Parathyroid adenoma (tissue), 2 donors: ENCODE measurements around the gene TNFRSF14.

Experiments used
- H2AFZ ChIP-seq: fragments of 300-600 bp; sonication (generic); one replicate; pipeline ENCODE4 v1.7.0; 2017; ENCODE audit warnings: antibody characterized with exemption, mild to moderate bottlenecking
- H3K27ac ChIP-seq: fragments of 300-600 bp; sonication (generic); one replicate; pipeline ENCODE4 v1.7.0; 2017
- H3K27me3 ChIP-seq: fragments of 300-600 bp; sonication (generic); one replicate; pipeline ENCODE4 v1.7.0; 2017; ENCODE audit warnings: low read length; ENCODE audit not compliant: control insufficient read depth, insufficient read depth
- H3K36me3 ChIP-seq: fragments of 300-600 bp; sonication (generic); one replicate; pipeline ENCODE4 v1.7.0; 2017; ENCODE audit warnings: low read length; ENCODE audit not compliant: control insufficient read depth, insufficient read depth
- H3K4me1 ChIP-seq: fragments of 300-600 bp; sonication (generic); one replicate; pipeline ENCODE4 v1.7.0; 2017; ENCODE audit warnings: control low read depth
- H3K4me2 ChIP-seq: fragments of 300-600 bp; sonication (generic); one replicate; pipeline ENCODE4 v1.7.0; 2017; ENCODE audit warnings: low read length
- H3K4me3 ChIP-seq: fragments of 300-600 bp; sonication (generic); one replicate; pipeline ENCODE4 v1.7.0; 2017; ENCODE audit warnings: low read depth, low read length
- H3K79me2 ChIP-seq: fragments of 300-600 bp; sonication (generic); one replicate; pipeline ENCODE4 v1.7.0; 2017; ENCODE audit warnings: control low read depth
- H3K9ac ChIP-seq: fragments of 300-600 bp; sonication (generic); one replicate; pipeline ENCODE4 v1.7.0; 2017; ENCODE audit warnings: mild to moderate bottlenecking
- H3K9me3 ChIP-seq: fragments of 300-600 bp; sonication (generic); one replicate; pipeline ENCODE4 v1.7.0; 2017; ENCODE audit warnings: low read length; ENCODE audit not compliant: control insufficient read depth
- TF ChIP-seq, protein P1 (sequence below): fragments of 300-600 bp; sonication (generic); IDR thresholded peaks from one replicate; pipeline ENCODE4 v1.7.0; 2017; ENCODE audit warnings: antibody characterized with exemption, mild to moderate bottlenecking
- donor health status: primary hyperparathyroidism.

Gene TNFRSF14

DNA sequence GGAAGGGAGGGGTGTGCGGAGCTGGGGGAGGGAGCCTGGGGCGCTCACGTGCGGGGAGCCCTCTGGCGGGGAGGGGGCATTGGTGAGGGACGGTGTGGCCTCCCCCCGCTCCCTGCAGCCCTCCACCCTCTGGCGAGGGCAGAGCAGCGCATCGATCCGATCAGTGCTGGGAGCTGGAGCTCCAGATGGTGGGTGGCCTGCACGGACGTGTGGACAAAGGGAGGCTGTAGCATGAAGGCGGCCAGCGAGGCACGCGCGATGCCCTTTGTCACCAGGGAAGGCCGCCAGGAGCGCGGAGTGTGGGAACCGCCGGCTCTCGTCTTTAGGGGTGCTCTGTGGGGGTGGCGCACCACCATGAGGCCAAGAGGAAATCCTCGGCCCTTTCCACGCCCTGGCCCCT, 20.7 kb upstream of the TNFRSF14 start:
- no peak overlapping the region for H3K9ac ChIP-seq
- H3K4me3 ChIP-seq = no peak overlapping the region
- no peaks in the 10 kb centered on the region for H3K79me2 ChIP-seq
- H3K4me2 ChIP-seq = no peak overlapping the region
- no peaks in the 10 kb centered on the region for H3K27me3 ChIP-seq
- TF ChIP-seq, protein P1, sequence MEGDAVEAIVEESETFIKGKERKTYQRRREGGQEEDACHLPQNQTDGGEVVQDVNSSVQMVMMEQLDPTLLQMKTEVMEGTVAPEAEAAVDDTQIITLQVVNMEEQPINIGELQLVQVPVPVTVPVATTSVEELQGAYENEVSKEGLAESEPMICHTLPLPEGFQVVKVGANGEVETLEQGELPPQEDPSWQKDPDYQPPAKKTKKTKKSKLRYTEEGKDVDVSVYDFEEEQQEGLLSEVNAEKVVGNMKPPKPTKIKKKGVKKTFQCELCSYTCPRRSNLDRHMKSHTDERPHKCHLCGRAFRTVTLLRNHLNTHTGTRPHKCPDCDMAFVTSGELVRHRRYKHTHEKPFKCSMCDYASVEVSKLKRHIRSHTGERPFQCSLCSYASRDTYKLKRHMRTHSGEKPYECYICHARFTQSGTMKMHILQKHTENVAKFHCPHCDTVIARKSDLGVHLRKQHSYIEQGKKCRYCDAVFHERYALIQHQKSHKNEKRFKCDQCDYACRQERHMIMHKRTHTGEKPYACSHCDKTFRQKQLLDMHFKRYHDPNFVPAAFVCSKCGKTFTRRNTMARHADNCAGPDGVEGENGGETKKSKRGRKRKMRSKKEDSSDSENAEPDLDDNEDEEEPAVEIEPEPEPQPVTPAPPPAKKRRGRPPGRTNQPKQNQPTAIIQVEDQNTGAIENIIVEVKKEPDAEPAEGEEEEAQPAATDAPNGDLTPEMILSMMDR = no peak
- H3K9me3 ChIP-seq = no peaks in the 10 kb centered on the region
- H2AFZ ChIP-seq = no peak overlapping the region
- no peak overlapping the region for H3K27ac ChIP-seq
- no peaks in the 10 kb centered on the region for H3K36me3 ChIP-seq
- H3K4me1 ChIP-seq = no peaks in the 10 kb centered on the region

GRCh38 chr1:2535981-2536380, 20.2 kb upstream of the TNFRSF14 start:
- Histone ChIP-seq H3K4me2 (no peak overlapping the region), H3K9me3 (no peaks in the 10 kb centered on the region), H3K79me2 (no peaks in the 10 kb centered on the region), H3K27me3 (no peaks in the 10 kb centered on the region), H2AFZ (no peak overlapping the region), H3K27ac (no peak overlapping the region), H3K9ac (no peak overlapping the region), H3K4me1 (no peaks in the 10 kb centered on the region), H3K36me3 (no peaks in the 10 kb centered on the region), H3K4me3 (no peak overlapping the region)
- TF ChIP-seq, protein P1 = no peak

DNA sequence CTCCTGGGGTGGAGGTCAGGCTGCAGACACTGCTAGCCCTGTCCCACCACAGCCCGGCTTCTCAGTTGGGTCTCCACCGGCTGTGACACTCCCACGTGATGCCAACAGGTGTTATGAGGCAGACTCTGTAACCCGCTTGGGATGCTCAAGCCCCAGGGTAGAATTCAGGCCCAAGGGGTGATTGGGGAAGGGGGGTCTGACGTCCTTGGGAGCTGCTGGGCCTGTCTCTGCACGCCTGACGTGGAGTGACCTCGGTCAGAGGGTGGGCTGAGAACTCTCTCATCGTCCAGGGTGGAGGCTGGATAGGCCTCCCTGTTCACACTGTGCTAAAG, 18.4 kb upstream of the TNFRSF14 start:
- H3K9ac ChIP-seq = no peak overlapping the region
- TF ChIP-seq, protein P1 = no peak
- H2AFZ ChIP-seq = no peak overlapping the region
- H3K27me3 ChIP-seq = no peaks in the 10 kb centered on the region
- H3K79me2 ChIP-seq = no peaks in the 10 kb centered on the region
- no peaks in the 10 kb centered on the region for H3K4me1 ChIP-seq
- no peak overlapping the region for H3K4me2 ChIP-seq
- H3K36me3 ChIP-seq = no peaks in the 10 kb centered on the region
- H3K4me3 ChIP-seq = no peak overlapping the region
- no peak overlapping the region for H3K27ac ChIP-seq
- no peaks in the 10 kb centered on the region for H3K9me3 ChIP-seq

GRCh38 chr1:2538376-2538775, 17.8 kb upstream of the TNFRSF14 start:
- no peak overlapping the region for H3K4me2 ChIP-seq
- H3K4me1 ChIP-seq = no peaks in the 10 kb centered on the region
- H2AFZ ChIP-seq = no peak overlapping the region
- no peak overlapping the region for H3K9ac ChIP-seq
- TF ChIP-seq, protein P1 = no peak
- H3K36me3 ChIP-seq = no peaks in the 10 kb centered on the region
- no peak overlapping the region for H3K4me3 ChIP-seq
- H3K27me3 ChIP-seq = no peaks in the 10 kb centered on the region
- H3K79me2 ChIP-seq = no peaks in the 10 kb centered on the region
- no peaks in the 10 kb centered on the region for H3K9me3 ChIP-seq
- no peak overlapping the region for H3K27ac ChIP-seq

DNA sequence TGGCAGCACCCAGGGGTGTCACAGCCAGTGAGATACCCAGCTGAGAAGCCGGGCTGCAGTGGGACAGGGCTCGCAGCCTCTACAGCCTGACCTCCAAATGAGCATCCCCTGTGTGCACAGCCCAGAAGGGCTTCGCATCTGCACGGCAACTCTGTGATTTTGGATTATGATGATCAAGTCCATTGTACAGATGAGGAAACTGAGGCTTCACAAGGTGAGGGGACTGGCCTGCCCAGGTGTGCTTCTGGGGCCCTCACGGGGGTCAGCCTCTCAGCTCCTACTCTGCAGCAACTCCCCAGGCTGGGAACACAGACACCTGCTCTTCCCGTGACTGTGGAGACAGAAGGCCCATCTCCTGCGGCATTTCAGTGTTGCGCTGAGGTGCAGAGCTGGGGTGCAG, 17.3 kb upstream of the TNFRSF14 start:
- Histone ChIP-seq H3K27me3 (no peaks in the 10 kb centered on the region), H3K36me3 (no peaks in the 10 kb centered on the region), H3K79me2 (no peaks in the 10 kb centered on the region), H3K4me3 (no peak overlapping the region), H3K4me1 (no peaks in the 10 kb centered on the region), H3K27ac (no peak overlapping the region), H3K9me3 (no peaks in the 10 kb centered on the region), H2AFZ (no peak overlapping the region), H3K9ac (no peak overlapping the region), H3K4me2 (no peak overlapping the region)
- TF ChIP-seq, protein P1 = no peak
